Skeletal muscle satellite cell (primary cell): Measurements from ENCODE around the gene TSPAN9.

Experiments
- H3K27me3 ChIP-seq: 2 replicates; pipeline ENCODE4 v1.7.0; 2013; ENCODE audit warnings: low read length; ENCODE audit not compliant: control insufficient read depth, insufficient read depth
- H3K36me3 ChIP-seq: 2 replicates; pipeline ENCODE4 v1.7.0; 2013; ENCODE audit warnings: mild to moderate bottlenecking, control low read depth, low read length; ENCODE audit not compliant: insufficient read depth
- H3K4me1 ChIP-seq: 2 replicates; pipeline ENCODE4 v1.7.0; 2013; ENCODE audit warnings: low read length; ENCODE audit not compliant: control insufficient read depth, insufficient read depth
- H3K4me2 ChIP-seq: 2 replicates; pipeline ENCODE4 v1.7.0; 2013; ENCODE audit warnings: mild to moderate bottlenecking, low read length
- H3K4me3 ChIP-seq: 2 replicates; pipeline ENCODE4 v1.7.0; 2013; ENCODE audit warnings: low read length
- H3K9ac ChIP-seq: 2 replicates; pipeline ENCODE4 v1.7.0; 2013; ENCODE audit warnings: mild to moderate bottlenecking, low read depth, low read length, moderate library complexity
- H3K9me3 ChIP-seq: replicated peaks from 2 replicates; pipeline ENCODE4 v1.7.0; 2013; ENCODE audit warnings: mild to moderate bottlenecking, control low read depth, low read length

Gene TSPAN9

GRCh38 chr12:3178671-3179313 is 101.6 kb downstream of the TSPAN9 start:
- Histone ChIP-seq H3K36me3 (no peaks in the 10 kb centered on the region), H3K9ac (no peak overlapping the region), H3K4me3 (no peak overlapping the region), H3K4me2 (no peak overlapping the region), H3K27me3 (no peaks in the 10 kb centered on the region), H3K4me1 (no peaks in the 10 kb centered on the region), H3K9me3 (no peaks in the 10 kb centered on the region)

- no peak overlapping the region for H3K9ac ChIP-seq
- H3K36me3 ChIP-seq = no peaks in the 10 kb centered on the region
- no peaks in the 10 kb centered on the region for H3K4me1 ChIP-seq
- H3K27me3 ChIP-seq = no peaks in the 10 kb centered on the region
- H3K4me2 ChIP-seq = no peak overlapping the region
- H3K9me3 ChIP-seq = no peaks in the 10 kb centered on the region
- H3K4me3 ChIP-seq = no peak overlapping the region
These were observed 102.6 kb downstream of the TSPAN9 start for GRCh38 chr12:3179731-3180130.

- Histone ChIP-seq H3K4me3 (no peak overlapping the region), H3K9me3 (no peaks in the 10 kb centered on the region), H3K36me3 (no peaks in the 10 kb centered on the region), H3K4me2 (no peak overlapping the region), H3K9ac (no peak overlapping the region), H3K27me3 (no peaks in the 10 kb centered on the region), H3K4me1 (peaks cover 14% of the 10 kb centered on the region)
These were observed 105.2 kb downstream of the TSPAN9 start for GRCh38 chr12:3182426-3182825.

GRCh38 chr12:3184485-3184884 is 107.3 kb downstream of the TSPAN9 start:
- H3K9me3 ChIP-seq = no peaks in the 10 kb centered on the region

GRCh38 chr12:3185260-3185870 is 108.2 kb downstream of the TSPAN9 start:
- H3K4me3 ChIP-seq = no peak overlapping the region
- no peaks in the 10 kb centered on the region for H3K36me3 ChIP-seq
- peaks cover 14% of the 10 kb centered on the region for H3K4me1 ChIP-seq
- H3K9ac ChIP-seq = no peak overlapping the region
- H3K27me3 ChIP-seq = peaks cover 3% of the 10 kb centered on the region
- no peak overlapping the region for H3K4me2 ChIP-seq
- H3K9me3 ChIP-seq = no peaks in the 10 kb centered on the region

More at GRCh38 chr12:3184485-3184884, 107.3 kb downstream of the TSPAN9 start:
- H3K9ac ChIP-seq = no peak overlapping the region
- H3K4me2 ChIP-seq = no peak overlapping the region
- peaks cover 3% of the 10 kb centered on the region for H3K27me3 ChIP-seq
- H3K4me1 ChIP-seq = peaks cover 14% of the 10 kb centered on the region
- H3K36me3 ChIP-seq = no peaks in the 10 kb centered on the region
- no peak overlapping the region for H3K4me3 ChIP-seq

GRCh38 chr12:3186546-3187215 is 109.5 kb downstream of the TSPAN9 start:
- Histone ChIP-seq H3K9me3 (no peaks in the 10 kb centered on the region), H3K4me1 (peaks cover 14% of the 10 kb centered on the region), H3K4me3 (no peak overlapping the region), H3K4me2 (no peak overlapping the region), H3K9ac (no peak overlapping the region), H3K27me3 (peaks cover 6% of the 10 kb centered on the region), H3K36me3 (no peaks in the 10 kb centered on the region)

GRCh38 chr12:3187846-3188770 is 110.9 kb downstream of the TSPAN9 start:
- Histone ChIP-seq H3K4me1 (peaks cover 14% of the 10 kb centered on the region), H3K27me3 (peaks cover 7% of the 10 kb centered on the region), H3K4me2 (no peak overlapping the region), H3K4me3 (no peak overlapping the region), H3K36me3 (no peaks in the 10 kb centered on the region), H3K9ac (no peak overlapping the region), H3K9me3 (no peaks in the 10 kb centered on the region)

- peaks cover 14% of the 10 kb centered on the region for H3K4me1 ChIP-seq
- H3K36me3 ChIP-seq = no peaks in the 10 kb centered on the region
- H3K9ac ChIP-seq = no peak overlapping the region
- peaks cover 7% of the 10 kb centered on the region for H3K27me3 ChIP-seq
- no peak overlapping the region for H3K4me3 ChIP-seq
- H3K4me2 ChIP-seq = no peak overlapping the region
- no peaks in the 10 kb centered on the region for H3K9me3 ChIP-seq
These were observed 112.1 kb downstream of the TSPAN9 start for GRCh38 chr12:3189282-3189681.

- Histone ChIP-seq H3K4me1 (peaks cover 12% of the 10 kb centered on the region), H3K9ac (no peak overlapping the region), H3K9me3 (no peaks in the 10 kb centered on the region), H3K4me3 (no peak overlapping the region), H3K36me3 (no peaks in the 10 kb centered on the region), H3K27me3 (peaks cover 7% of the 10 kb centered on the region), H3K4me2 (no peak overlapping the region)
These were observed 112.9 kb downstream of the TSPAN9 start for GRCh38 chr12:3190101-3190500.

- no peak overlapping the region for H3K4me2 ChIP-seq
- peaks cover 5% of the 10 kb centered on the region for H3K4me1 ChIP-seq
- H3K9me3 ChIP-seq = no peaks in the 10 kb centered on the region
- peaks cover 7% of the 10 kb centered on the region for H3K27me3 ChIP-seq
- H3K36me3 ChIP-seq = no peaks in the 10 kb centered on the region
- no peak overlapping the region for H3K9ac ChIP-seq
- no peak overlapping the region for H3K4me3 ChIP-seq
These were observed 114.3 kb downstream of the TSPAN9 start for GRCh38 chr12:3191450-3191849.

- Histone ChIP-seq H3K4me3 (no peak overlapping the region), H3K9me3 (no peaks in the 10 kb centered on the region), H3K27me3 (peaks cover 7% of the 10 kb centered on the region), H3K9ac (no peak overlapping the region), H3K4me2 (no peak overlapping the region), H3K36me3 (no peaks in the 10 kb centered on the region), H3K4me1 (no peaks in the 10 kb centered on the region)
These were observed 115.0 kb downstream of the TSPAN9 start for GRCh38 chr12:3192221-3192620.
